HG03039 (cell line): ENCODE data around the gene NEDD8.
A peak's percentile ranks its signal among the peaks of the same experiment; 100 is the strongest.

Experiments used
- ATAC-seq: cut with Tn5 transposase; IDR thresholded peaks from one replicate; pipeline ENCODE4 v1.9.1; 2021; ENCODE audit warnings: mild to moderate bottlenecking, moderate library complexity; ENCODE audit not compliant: unreplicated experiment

The NEDD8 gene

GRCh38 chr14:24232121-24232644, at the start of gene NEDD8:
Gene NEDD8 (minus strand): TSS chr14:24232367. CDS start chr14:24232267, 100 bp downstream.
- peak; percentile 72 for ATAC-seq

- ATAC-seq, result no peak
These were observed 49.5 kb upstream of the NEDD8 start for GRCh38 chr14:24281636-24282035.

- no peak for ATAC-seq
These were observed 48.8 kb upstream of the NEDD8 start for GRCh38 chr14:24280797-24281460.

- ATAC-seq, result no peak
These were observed 47.4 kb upstream of the NEDD8 start for GRCh38 chr14:24279301-24280186.

GRCh38 chr14:24278424-24278823, 46.3 kb upstream of the NEDD8 start:
- ATAC-seq, result no peak

GRCh38 chr14:24277606-24278321, 45.6 kb upstream of the NEDD8 start:
- no peak for ATAC-seq

- no peak for ATAC-seq
These were observed 44.9 kb upstream of the NEDD8 start for GRCh38 chr14:24277071-24277470.

GRCh38 chr14:24274101-24274543, 42.0 kb upstream of the NEDD8 start:
- ATAC-seq, result peak; percentile 46

GRCh38 chr14:24273422-24273998, 41.3 kb upstream of the NEDD8 start:
- no peak for ATAC-seq

GRCh38 chr14:24272467-24272866, 40.3 kb upstream of the NEDD8 start:
- ATAC-seq, result no peak

- no peak for ATAC-seq
These were observed 39.7 kb upstream of the NEDD8 start for GRCh38 chr14:24271834-24272263.

- ATAC-seq, result peak; percentile 81
These were observed 39.1 kb upstream of the NEDD8 start, which contains the start of gene RABGGTA for GRCh38 chr14:24271134-24271833. Gene RABGGTA (minus strand): TSS chr14:24271597. CDS start chr14:24271115, 482 bp downstream.

- ATAC-seq, result no peak
These were observed 38.5 kb upstream of the NEDD8 start for GRCh38 chr14:24270537-24271133.

GRCh38 chr14:24269910-24270536, 37.9 kb upstream of the NEDD8 start:
- ATAC-seq, result no peak

GRCh38 chr14:24269368-24269767, 37.2 kb upstream of the NEDD8 start:
- no peak for ATAC-seq

- ATAC-seq, result no peak
These were observed 36.1 kb upstream of the NEDD8 start for GRCh38 chr14:24268225-24268624.

- no peak for ATAC-seq
These were observed 35.3 kb upstream of the NEDD8 start for GRCh38 chr14:24267516-24267915.

- no peak for ATAC-seq
These were observed 34.4 kb upstream of the NEDD8 start for GRCh38 chr14:24266344-24267244.
